T-helper 2 cell treated with Interferon-gamma antibody and Interleukin-4, amounts not matched to agents 100 ng/mL and 5 ng/mL, for 36 hours (primary cell): ENCODE measurements around the gene TEPSIN. TPM values are rescaled to one million over a fixed set of nuclear protein-coding genes. Genes with fewer than 3 reads are reported as not detected.

Experiments
- intact Hi-C: fragments of 100-400 bp; cut with micrococcal nuclease; formaldehyde crosslinking; loops from one replicate; pipeline ENCODE4 v1.15.1; 2023
- total RNA-seq: library from RNA; stranded (reverse); gene quantifications from 2 replicates; pipeline ENCODE4 v1.2.3, GENCODE V29; 2022

The TEPSIN gene
- total RNA-seq, 1 donor from 2014 or later: 50.8 TPM

GRCh38 chr17:81189016-81189415, 49.8 kb downstream of the TEPSIN start:
- intact Hi-C loops: no loop called here

- intact Hi-C loops: no loop called here
These were observed 50.4 kb downstream of the TEPSIN start for GRCh38 chr17:81188491-81188840.

GRCh38 chr17:81187586-81188490, 51.0 kb downstream of the TEPSIN start:
- intact Hi-C loops: no loop called here

GRCh38 chr17:81187120-81187519, 51.7 kb downstream of the TEPSIN start:
- intact Hi-C loops: no loop called here

DNA sequence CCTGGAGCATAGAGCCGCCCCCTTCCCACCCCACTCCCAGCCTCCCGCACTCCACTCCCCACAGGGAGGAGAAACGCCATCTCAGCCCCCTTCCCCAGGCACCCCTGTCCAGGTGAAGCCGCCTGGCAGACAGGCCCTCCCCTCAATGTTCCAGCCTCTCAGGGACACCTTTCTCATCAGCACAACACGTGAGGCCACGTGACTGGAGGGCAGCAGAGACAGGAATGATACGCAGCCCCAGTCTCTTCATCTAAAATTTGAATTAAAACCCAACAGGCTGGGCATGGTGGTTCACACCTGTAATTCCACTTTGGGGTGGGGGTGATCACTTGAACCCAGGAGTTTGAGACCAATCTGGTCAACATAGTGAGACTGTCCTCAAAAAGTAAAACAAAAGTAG, 52.7 kb downstream of the TEPSIN start:
- intact Hi-C loops: no loop called here

- intact Hi-C loops: no loop called here
These were observed 54.3 kb downstream of the TEPSIN start for GRCh38 chr17:81184555-81184954.

DNA sequence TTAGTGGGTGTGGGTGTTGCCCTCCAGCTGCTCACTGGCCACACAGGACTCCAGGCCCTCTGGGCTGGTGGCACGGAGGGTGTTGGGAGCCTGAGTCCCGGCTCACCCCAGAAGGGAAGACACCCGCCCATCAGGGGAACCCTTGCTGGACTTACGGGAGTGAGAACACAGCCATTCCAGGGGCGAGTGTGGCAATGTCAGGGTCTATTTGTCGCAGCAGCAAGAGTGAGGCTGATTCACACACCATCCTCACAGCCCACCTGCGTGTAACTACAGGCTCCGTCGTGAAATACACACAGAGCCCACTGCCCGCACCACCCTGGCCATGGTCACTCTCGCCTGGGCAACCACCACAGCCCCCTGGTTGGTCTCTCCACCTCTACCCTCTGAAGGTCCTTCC, 55.0 kb downstream of the TEPSIN start:
- intact Hi-C loops: no loop called here

- intact Hi-C loops: no loop called here
These were observed 55.5 kb downstream of the TEPSIN start for GRCh38 chr17:81183316-81183715.

DNA sequence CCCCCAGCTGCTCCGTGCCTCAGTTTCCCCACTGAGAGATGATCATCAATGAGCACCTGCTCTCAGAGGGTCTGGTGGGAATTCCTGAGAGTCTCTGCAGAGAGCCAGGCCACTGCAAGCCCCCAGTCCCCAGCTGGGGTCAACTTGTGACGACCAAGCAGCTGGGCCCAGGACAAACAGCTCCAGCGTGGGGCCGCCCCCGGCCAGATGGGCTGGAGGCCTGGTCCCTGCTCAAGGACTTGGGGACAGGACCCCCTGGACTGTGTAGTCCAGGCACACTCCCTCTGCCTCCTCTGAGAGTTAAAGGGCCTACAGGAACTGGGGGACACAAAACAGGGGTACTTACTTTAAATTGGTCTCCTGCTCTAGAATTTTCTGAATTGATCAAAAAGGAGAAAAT, 56.3 kb downstream of the TEPSIN start:
- intact Hi-C loops: no loop called here

DNA sequence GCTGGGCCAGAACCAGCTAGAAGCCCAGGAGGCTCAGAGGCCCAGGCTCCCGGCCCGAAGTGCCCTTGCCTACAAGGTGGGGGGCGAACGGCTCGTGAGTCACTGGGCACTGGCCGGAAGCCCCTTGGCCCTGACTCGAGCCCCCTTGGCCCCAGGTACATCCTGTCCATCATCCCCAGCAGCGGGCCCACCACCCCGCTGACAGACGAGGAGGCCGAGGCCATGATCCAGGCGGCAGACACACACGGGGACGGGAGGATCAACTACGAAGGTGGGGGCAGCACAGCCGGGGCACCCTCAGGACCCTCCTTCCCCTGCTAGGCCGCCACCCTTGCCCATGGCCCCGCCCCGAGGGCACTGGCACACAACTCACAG, 57.1 kb downstream of the TEPSIN start:
- intact Hi-C loops: no loop called here

GRCh38 chr17:81180836-81181810, 57.7 kb downstream of the TEPSIN start:
- intact Hi-C loops: no loop called here

GRCh38 chr17:81179861-81180260, 59.0 kb downstream of the TEPSIN start:
- intact Hi-C loops: no loop called here

GRCh38 chr17:81179220-81179619, 59.6 kb downstream of the TEPSIN start:
- intact Hi-C loops: no loop called here

Other genes with a start within 250 kb of the TEPSIN start
- 35.9 and 39.6 TPM in 2 replicates for gene CHMP6, start 247.2 kb downstream of the TEPSIN start, total RNA-seq
- 5.3 and 5.5 TPM in 2 replicates for gene BAIAP2, start 203.9 kb downstream of the TEPSIN start, total RNA-seq
- gene PVALEF, start 73.5 kb downstream of the TEPSIN start, total RNA-seq: not detected in 2 replicates
- gene AATK, start 72.8 kb downstream of the TEPSIN start, total RNA-seq: 0.27 and 0.32 TPM in 2 replicates
- gene CEP131, start 16.1 kb downstream of the TEPSIN start, total RNA-seq: 13.7 and 14.4 TPM in 2 replicates
- gene NDUFAF8, start 263 bp upstream of the TEPSIN start, total RNA-seq: 42.5 and 43.3 TPM in 2 replicates
- 127 and 132 TPM in 2 replicates for gene SLC38A10, start 56.3 kb upstream of the TEPSIN start, total RNA-seq
- gene BAHCC1, start 156.4 kb upstream of the TEPSIN start, total RNA-seq: 0.20 and 0.27 TPM in 2 replicates